HEK293T (cell line): ENCODE measurements around the gene MLANA.

Experiments used
- CTCF ChIA-PET: fragments of 350-600 bp; formaldehyde crosslinking; extraction: SDS; loops from one replicate; lab custom pipeline; 2021; ENCODE audit warnings: antibody characterized with exemption, inconsistent platforms; lab: Yijun Ruan, JAX
- POLR2A ChIA-PET: fragments of 350-600 bp; formaldehyde crosslinking; extraction: SDS; loops from one replicate; lab custom pipeline; 2020; ENCODE audit warnings: antibody characterized with exemption, inconsistent platforms; lab: Yijun Ruan, JAX
- DNase-seq: peaks from one replicate; pipeline ENCODE4 v3.0.0; 2012; ENCODE audit warnings: mixed read lengths; ENCODE audit errors: extremely low spot score
- ARNT ChIP-seq: fragments of 450-650 bp; IDR thresholded peaks from 2 replicates; pipeline ENCODE4 v1.6.1; 2017; ENCODE audit warnings: mild to moderate bottlenecking
- BHLHE40 ChIP-seq: fragments of 450-650 bp; IDR thresholded peaks from 2 replicates; pipeline ENCODE4 v1.6.1; 2016; ENCODE audit warnings: mild to moderate bottlenecking, moderate library complexity, borderline replicate concordance
- CTBP1 ChIP-seq: fragments of 450-650 bp; IDR thresholded peaks from 2 replicates; pipeline ENCODE4 v1.6.1; 2016; ENCODE audit warnings: borderline replicate concordance
- ELF4 ChIP-seq: fragments of 450-650 bp; IDR thresholded peaks from 2 replicates; pipeline ENCODE4 v1.6.1; 2017; ENCODE audit warnings: antibody characterized with exemption
- FOXA1 ChIP-seq: fragments of 450-650 bp; IDR thresholded peaks from 2 replicates; pipeline ENCODE4 v1.6.1; 2016; ENCODE audit warnings: mild to moderate bottlenecking
- FOXK2 ChIP-seq: fragments of 450-650 bp; IDR thresholded peaks from 2 replicates; pipeline ENCODE4 v1.6.1; 2016; ENCODE audit warnings: mild to moderate bottlenecking
- FOXM1 ChIP-seq: fragments of 450-650 bp; IDR thresholded peaks from 2 replicates; pipeline ENCODE4 v1.6.1; 2017; ENCODE audit warnings: mild to moderate bottlenecking, borderline replicate concordance
- HDGF ChIP-seq: fragments of 450-650 bp; IDR thresholded peaks from 2 replicates; pipeline ENCODE4 v1.6.1; 2017; ENCODE audit warnings: antibody characterized with exemption, borderline replicate concordance
- L3MBTL2 ChIP-seq: fragments of 450-650 bp; conservative IDR thresholded peaks from 2 replicates; pipeline ENCODE4 v1.6.1; 2016; ENCODE audit warnings: mild to moderate bottlenecking
- LEF1 ChIP-seq: fragments of 450-650 bp; IDR thresholded peaks from 2 replicates; pipeline ENCODE4 v1.6.1; 2017; ENCODE audit warnings: mild to moderate bottlenecking, borderline replicate concordance
- NFRKB ChIP-seq: fragments of 450-650 bp; IDR thresholded peaks from 2 replicates; pipeline ENCODE4 v1.6.1; 2016; ENCODE audit warnings: mild to moderate bottlenecking, moderate library complexity
- SP1 ChIP-seq: fragments of 450-650 bp; IDR thresholded peaks from 2 replicates; pipeline ENCODE4 v1.6.1; 2017
- SUZ12 ChIP-seq: fragments of 450-650 bp; IDR thresholded peaks from 2 replicates; pipeline ENCODE4 v1.6.1; 2016; ENCODE audit warnings: mild to moderate bottlenecking
- TARDBP ChIP-seq: fragments of 450-650 bp; IDR thresholded peaks from 2 replicates; pipeline ENCODE4 v1.6.1; 2016
- ZNF384 ChIP-seq: fragments of 450-650 bp; IDR thresholded peaks from 2 replicates; pipeline ENCODE4 v1.6.1; 2016
- TF ChIP-seq, protein P1 (sequence below): fragments of 450-650 bp; IDR thresholded peaks from 2 replicates; pipeline ENCODE4 v1.6.1; 2016

The MLANA gene

GRCh38 chr9:5846096-5846495 lies 44.6 kb upstream of the MLANA start:
- CTCF ChIA-PET = interaction anchor here (0.6 kb wide), 1 partner anchor 191 kb away, joined by 3 read pairs; no protein-coding TSS in a partner anchor
- POLR2A ChIA-PET = no interaction called here
- DNase-seq = no peak
- TF ChIP-seq ARNT (no peak), TARDBP (no peak), SP1 (no peak), L3MBTL2 (no peak), FOXA1 (no peak), CTBP1 (no peak), SUZ12 (no peak), ELF4 (no peak), FOXM1 (no peak), ZNF384 (no peak), FOXK2 (no peak), NFRKB (no peak), LEF1 (no peak), BHLHE40 (no peak), HDGF (no peak)

DNA sequence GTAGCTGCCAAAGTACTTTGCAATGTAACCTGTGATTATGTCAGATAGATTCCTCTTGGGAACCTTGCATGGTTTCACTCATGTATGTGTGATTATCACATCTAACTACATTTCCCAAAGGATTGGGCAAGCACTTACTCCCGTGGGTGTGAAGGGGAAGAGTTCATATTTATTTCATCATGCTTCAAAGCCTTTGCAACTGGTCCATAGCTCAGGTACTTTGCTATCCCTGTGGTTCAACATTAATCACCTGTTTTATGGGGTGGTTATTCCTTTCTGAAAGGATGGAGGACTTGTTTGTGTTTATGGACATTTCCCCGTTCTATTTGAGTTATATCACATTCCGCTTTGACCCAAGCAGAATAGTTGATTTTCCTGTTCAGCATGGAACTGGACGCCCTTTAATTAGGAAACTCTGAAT lies 44.2 kb upstream of the MLANA start:
- TF ChIP-seq ZNF384 = no peak
- TF ChIP-seq ELF4 = no peak
- TF ChIP-seq LEF1 = no peak
- TF ChIP-seq FOXA1 = no peak
- no peak for TF ChIP-seq NFRKB
- no peak for TF ChIP-seq TARDBP
- TF ChIP-seq HDGF = no peak
- no peak for TF ChIP-seq ARNT
- no peak for TF ChIP-seq L3MBTL2
- TF ChIP-seq SUZ12 = no peak
- no peak for TF ChIP-seq CTBP1
- no peak for TF ChIP-seq SP1
- no peak for TF ChIP-seq FOXM1
- TF ChIP-seq, protein P1, sequence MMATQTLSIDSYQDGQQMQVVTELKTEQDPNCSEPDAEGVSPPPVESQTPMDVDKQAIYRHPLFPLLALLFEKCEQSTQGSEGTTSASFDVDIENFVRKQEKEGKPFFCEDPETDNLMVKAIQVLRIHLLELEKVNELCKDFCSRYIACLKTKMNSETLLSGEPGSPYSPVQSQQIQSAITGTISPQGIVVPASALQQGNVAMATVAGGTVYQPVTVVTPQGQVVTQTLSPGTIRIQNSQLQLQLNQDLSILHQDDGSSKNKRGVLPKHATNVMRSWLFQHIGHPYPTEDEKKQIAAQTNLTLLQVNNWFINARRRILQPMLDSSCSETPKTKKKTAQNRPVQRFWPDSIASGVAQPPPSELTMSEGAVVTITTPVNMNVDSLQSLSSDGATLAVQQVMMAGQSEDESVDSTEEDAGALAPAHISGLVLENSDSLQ = no peak
- ChIA-PET POLR2A (no interaction called here), CTCF (interaction anchor here (0.6 kb wide), 1 partner anchor 192 kb away, joined by 3 read pairs; no protein-coding TSS in a partner anchor)
- DNase-seq = no peak

- no peak for TF ChIP-seq L3MBTL2
- no peak for TF ChIP-seq TARDBP
- TF ChIP-seq FOXM1 = no peak
- TF ChIP-seq HDGF = no peak
- TF ChIP-seq ZNF384 = no peak
- no peak for TF ChIP-seq ARNT
- TF ChIP-seq, protein P1 = no peak
- TF ChIP-seq BHLHE40 = no peak
- TF ChIP-seq CTBP1 = no peak
- no peak for TF ChIP-seq SUZ12
- ChIA-PET CTCF (no interaction called here), POLR2A (no interaction called here)
- no peak for DNase-seq
These were observed 42.3 kb upstream of the MLANA start for GRCh38 chr9:5848372-5848882.

DNA sequence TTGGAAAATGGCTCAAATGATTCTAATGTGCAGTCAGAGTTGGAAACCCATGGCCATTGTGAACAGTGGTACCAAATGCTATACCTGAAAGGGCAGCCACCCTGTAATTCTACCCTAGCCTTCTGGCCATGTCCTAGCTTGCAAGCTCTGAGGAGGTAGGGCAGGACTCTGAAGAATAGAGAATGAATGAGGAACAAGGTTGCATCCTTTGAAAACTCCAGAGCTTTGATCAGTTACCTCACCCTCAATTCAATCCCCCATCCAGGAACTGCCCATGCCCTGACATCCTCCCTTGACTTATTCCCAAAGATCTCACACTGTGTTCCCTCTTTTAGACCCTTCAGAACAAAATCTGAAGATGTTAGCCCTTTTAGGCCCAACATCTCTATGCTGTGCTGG lies 40.0 kb upstream of the MLANA start:
- TF ChIP-seq ELF4 = no peak
- TF ChIP-seq LEF1 = no peak
- TF ChIP-seq NFRKB = no peak
- no peak for TF ChIP-seq FOXM1
- TF ChIP-seq FOXK2 = no peak
- TF ChIP-seq HDGF = no peak
- no peak for TF ChIP-seq SUZ12
- no peak for TF ChIP-seq SP1
- TF ChIP-seq, protein P1 = no peak
- TF ChIP-seq ZNF384 = no peak
- TF ChIP-seq L3MBTL2 = no peak
- TF ChIP-seq FOXA1 = no peak
- no peak for TF ChIP-seq ARNT
- TF ChIP-seq TARDBP = no peak
- no peak for TF ChIP-seq BHLHE40
- no peak for TF ChIP-seq CTBP1
- POLR2A ChIA-PET = no interaction called here
- no peak for DNase-seq
- CTCF ChIA-PET = no interaction called here

DNA sequence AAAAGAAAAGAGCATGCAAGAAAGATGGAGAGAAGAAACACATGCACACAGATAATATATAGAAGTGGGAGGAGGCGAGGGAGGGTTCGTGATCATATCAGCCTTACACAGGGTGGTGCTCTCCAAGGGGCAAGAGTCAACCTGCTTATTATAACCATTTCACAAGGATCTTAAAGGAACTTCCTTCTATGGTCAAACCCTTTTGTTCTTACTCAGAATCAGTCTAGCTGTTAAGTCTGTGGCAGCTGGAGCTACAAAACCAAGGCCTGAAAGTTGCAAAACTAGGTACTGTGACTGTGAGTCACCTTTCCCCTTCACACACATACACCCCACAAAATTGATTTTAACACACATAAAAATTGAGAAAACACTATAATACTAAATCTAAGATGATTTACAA lies 39.2 kb upstream of the MLANA start:
- ChIA-PET CTCF (interaction anchor here (1.2 kb wide), 1 partner anchor 19 kb away, joined by 3 read pairs; the partner anchor contains the start of gene ERMP1), POLR2A (no interaction called here)
- TF ChIP-seq FOXK2 (no peak), TARDBP (no peak), L3MBTL2 (no peak), BHLHE40 (no peak), SP1 (no peak), ARNT (no peak), HDGF (no peak), LEF1 (no peak), SUZ12 (no peak), ZNF384 (no peak), NFRKB (no peak), CTBP1 (no peak), ELF4 (no peak), FOXA1 (no peak)
- TF ChIP-seq, protein P1 = no peak
- DNase-seq = no peak
